ENCODE results near the gene SLC45A3.

SLC45A3 gene

DNA sequence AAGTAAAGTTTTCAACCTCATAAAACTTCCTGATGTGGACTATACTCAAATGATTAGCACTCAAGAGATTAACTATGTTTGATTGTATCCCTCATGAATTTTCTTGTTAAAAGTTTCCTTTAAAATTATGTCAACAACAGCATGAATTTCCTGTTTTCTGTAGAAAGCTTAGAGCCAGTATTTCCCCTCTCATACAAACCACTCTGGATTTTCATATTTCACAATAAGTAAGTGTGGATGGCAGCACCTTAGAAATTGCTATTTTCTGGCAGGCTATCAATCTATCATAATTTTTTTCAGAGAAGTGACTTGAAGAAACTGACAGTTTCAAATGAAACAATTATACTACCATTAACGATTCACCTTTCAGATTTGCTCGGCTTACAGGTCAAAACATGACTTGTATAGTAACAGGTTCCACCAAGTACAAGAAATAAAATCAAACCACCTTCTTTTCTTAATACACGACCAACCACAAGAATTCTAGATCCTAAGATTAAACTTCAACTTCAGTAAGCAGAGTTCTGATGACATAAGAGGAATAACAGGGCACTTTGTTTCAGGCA is 69.3 kb downstream of the SLC45A3 start:
- DNase-seq (ENCODE audit: low read depth) = no peak
- TF ChIP-seq CTCF (IDR thresholded peaks at IDR 0.05; ENCODE audit: low read depth, low read length) (no peak), POLR2A (IDR thresholded peaks at IDR 0.05; ENCODE audit: extremely low read depth, insufficient read length) (no peak), MYC (IDR thresholded peaks at IDR 0.05; ENCODE audit: low read depth, low read length) (no peak)
- TF ChIP-seq, protein P1, sequence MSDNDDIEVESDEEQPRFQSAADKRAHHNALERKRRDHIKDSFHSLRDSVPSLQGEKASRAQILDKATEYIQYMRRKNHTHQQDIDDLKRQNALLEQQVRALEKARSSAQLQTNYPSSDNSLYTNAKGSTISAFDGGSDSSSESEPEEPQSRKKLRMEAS (IDR thresholded peaks at IDR 0.05; ENCODE audit: low read depth, low read length) = no peak
- no peak overlapping the region for H3K4me3 ChIP-seq (ENCODE audit: low read depth, low read length)

DNA sequence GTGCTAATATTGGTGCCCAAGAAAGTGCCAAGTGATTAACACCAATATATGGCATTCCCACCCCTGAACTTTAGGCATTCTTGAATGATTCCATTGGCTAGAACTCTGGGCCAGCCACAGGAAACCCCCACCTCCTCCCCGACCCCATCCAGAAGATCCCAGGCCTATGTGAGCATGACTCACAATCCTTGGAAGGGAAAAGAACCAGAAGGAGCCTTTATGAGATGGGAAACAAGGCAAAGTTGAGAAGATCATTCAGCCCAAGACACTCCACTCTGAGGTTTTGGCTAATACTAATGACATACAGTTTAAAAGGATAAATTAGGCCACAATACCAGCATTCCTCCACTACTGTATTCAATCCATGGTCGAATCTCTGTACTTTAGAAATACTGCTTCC is 70.3 kb downstream of the SLC45A3 start:
- DNase-seq (ENCODE audit: low read depth) = no peak
- TF ChIP-seq, protein P1 (IDR thresholded peaks at IDR 0.05; ENCODE audit: low read depth, low read length) = no peak
- TF ChIP-seq POLR2A (IDR thresholded peaks at IDR 0.05; ENCODE audit: extremely low read depth, insufficient read length) (no peak), MYC (IDR thresholded peaks at IDR 0.05; ENCODE audit: low read depth, low read length) (no peak), CTCF (IDR thresholded peaks at IDR 0.05; ENCODE audit: low read depth, low read length) (no peak)
- H3K4me3 ChIP-seq (ENCODE audit: low read depth, low read length) = no peak overlapping the region
